Suprapubic skin (tissue), 4 donors: ENCODE data around the gene TBC1D22A. TPM values are rescaled to one million over a fixed set of nuclear protein-coding genes. Genes with fewer than 3 reads are reported as not detected.

ENCODE experiments used
- DNase-seq, 2 donors: peaks; one replicate each; pipeline ENCODE4 v3.0.0-alpha.2; 2019; ENCODE audit warnings: low spot score in 2 of 2
- H3K27ac ChIP-seq: fragments of 200-600 bp; sonication (generic); one replicate; pipeline ENCODE4 v1.5.1; 2019
- H3K27me3 ChIP-seq: fragments of 200-600 bp; sonication (generic); one replicate; pipeline ENCODE4 v1.5.1; 2019
- H3K36me3 ChIP-seq: fragments of 200-600 bp; sonication (generic); one replicate; pipeline ENCODE4 v1.5.1; 2019
- H3K4me1 ChIP-seq: fragments of 200-600 bp; sonication (generic); one replicate; pipeline ENCODE4 v1.5.1; 2019
- H3K4me3 ChIP-seq: fragments of 200-600 bp; sonication (generic); one replicate; pipeline ENCODE4 v1.5.1; 2019; ENCODE audit warnings: mild to moderate bottlenecking
- H3K9me3 ChIP-seq: fragments of 200-600 bp; sonication (generic); one replicate; pipeline ENCODE4 v1.5.1; 2019
- EP300 ChIP-seq: sonication (generic); formaldehyde crosslinking; IDR thresholded peaks from one replicate; pipeline ENCODE4 v1.6.1; 2017; ENCODE audit warnings: antibody characterized with exemption
- POLR2A ChIP-seq, 2 donors: fragments of 450-650 bp; IDR thresholded peaks; one replicate each; pipeline ENCODE4 v1.6.1; 2017; ENCODE audit warnings: antibody characterized with exemption in 2 of 2, mild to moderate bottlenecking in 2 of 2, moderate library complexity in 2 of 2
- POLR2AphosphoS5 ChIP-seq, 3 donors: sonication (generic); formaldehyde crosslinking; IDR thresholded peaks; one replicate each; pipeline ENCODE4 v1.6.1; 2017; ENCODE audit warnings: antibody characterized with exemption in 3 of 3
- WGBS: methylation state at CpG from one replicate; pipeline ENCODE4 v1.1.5; 2018; 5-methylcytosine and 5-hydroxymethylcytosine counted together
- total RNA-seq, 4 donors: library from RNA; depleted of rRNA; stranded (reverse); fragments of >200 nt; gene quantifications; one replicate each; pipeline ENCODE4 v1.1.0, GENCODE V29; 2016
- TF ChIP-seq, protein P1 (sequence below), 2 donors: fragments of 200-600 bp in 1 of 2; fragments of 450-650 bp in 1 of 2; sonication (generic) in 1 of 2; IDR thresholded peaks; one replicate each; pipeline ENCODE4 v1.5.1; 2016 to 2019; ENCODE audit warnings: antibody characterized with exemption in 2 of 2, mild to moderate bottlenecking in 1 of 2, moderate library complexity in 1 of 2

Gene TBC1D22A
- total RNA-seq, 4 donors from 2014 or later = 24.8 to 43.2 (median 35.4) TPM

DNA sequence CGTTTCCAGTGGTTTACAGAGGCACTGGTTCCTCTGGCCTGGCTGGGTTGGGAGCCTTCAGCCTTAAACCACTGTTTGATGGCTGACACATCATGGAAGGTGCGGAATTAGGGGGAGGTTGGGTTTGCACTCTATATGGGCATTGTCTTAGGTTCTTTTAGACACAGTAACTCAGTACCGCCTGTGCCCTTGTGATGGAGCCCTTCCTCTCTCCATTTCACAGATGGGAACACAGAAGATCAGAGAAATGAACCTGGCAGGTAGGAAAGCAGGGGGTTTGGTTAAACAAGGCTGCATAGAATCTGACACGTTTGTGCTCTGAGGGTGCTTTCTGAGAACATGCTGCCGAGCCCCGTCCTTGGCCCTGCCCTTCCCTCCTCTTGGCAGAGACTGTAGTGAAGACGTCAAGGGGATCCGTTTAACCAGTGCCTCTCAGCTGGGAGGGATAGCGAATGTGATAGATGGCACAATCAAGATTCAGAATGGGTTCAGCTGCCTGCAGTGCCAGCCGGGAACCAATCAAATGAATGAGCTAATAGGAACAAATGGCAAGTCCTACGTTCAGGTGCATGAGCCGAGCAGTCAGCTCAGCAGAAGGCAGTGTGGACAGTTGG lies 228.6 kb downstream of the TBC1D22A start:
- Histone ChIP-seq H3K4me3 (no peak overlapping the region), H3K9me3 (no peaks in the 10 kb centered on the region), H3K4me1 (peaks cover 14% of the 10 kb centered on the region), H3K27ac (no peak overlapping the region), H3K27me3 (no peaks in the 10 kb centered on the region), H3K36me3 (peaks cover 14% of the 10 kb centered on the region)
- no peak for DNase-seq
- TF ChIP-seq POLR2AphosphoS5 (IDR thresholded peaks at IDR 0.05) (no peak), EP300 (no peak), POLR2A (IDR thresholded peaks at IDR 0.05) (no peak)
- TF ChIP-seq, protein P1, sequence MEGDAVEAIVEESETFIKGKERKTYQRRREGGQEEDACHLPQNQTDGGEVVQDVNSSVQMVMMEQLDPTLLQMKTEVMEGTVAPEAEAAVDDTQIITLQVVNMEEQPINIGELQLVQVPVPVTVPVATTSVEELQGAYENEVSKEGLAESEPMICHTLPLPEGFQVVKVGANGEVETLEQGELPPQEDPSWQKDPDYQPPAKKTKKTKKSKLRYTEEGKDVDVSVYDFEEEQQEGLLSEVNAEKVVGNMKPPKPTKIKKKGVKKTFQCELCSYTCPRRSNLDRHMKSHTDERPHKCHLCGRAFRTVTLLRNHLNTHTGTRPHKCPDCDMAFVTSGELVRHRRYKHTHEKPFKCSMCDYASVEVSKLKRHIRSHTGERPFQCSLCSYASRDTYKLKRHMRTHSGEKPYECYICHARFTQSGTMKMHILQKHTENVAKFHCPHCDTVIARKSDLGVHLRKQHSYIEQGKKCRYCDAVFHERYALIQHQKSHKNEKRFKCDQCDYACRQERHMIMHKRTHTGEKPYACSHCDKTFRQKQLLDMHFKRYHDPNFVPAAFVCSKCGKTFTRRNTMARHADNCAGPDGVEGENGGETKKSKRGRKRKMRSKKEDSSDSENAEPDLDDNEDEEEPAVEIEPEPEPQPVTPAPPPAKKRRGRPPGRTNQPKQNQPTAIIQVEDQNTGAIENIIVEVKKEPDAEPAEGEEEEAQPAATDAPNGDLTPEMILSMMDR (IDR thresholded peaks at IDR 0.05) = no peak
- WGBS = 81% methylated on average over 12 of the region's 12 CpGs

- no peaks in the 10 kb centered on the region for H3K9me3 ChIP-seq
- no peaks in the 10 kb centered on the region for H3K27me3 ChIP-seq
- TF ChIP-seq, protein P1 (IDR thresholded peaks at IDR 0.05) = no peak
- no peak for TF ChIP-seq POLR2AphosphoS5 (IDR thresholded peaks at IDR 0.05)
- DNase-seq = no peak
- H3K4me1 ChIP-seq = peaks cover 14% of the 10 kb centered on the region
- no peak overlapping the region for H3K4me3 ChIP-seq
- H3K27ac ChIP-seq = no peak overlapping the region
- H3K36me3 ChIP-seq = peaks cover 14% of the 10 kb centered on the region
- WGBS = 91% methylated on average over 13 of the region's 14 CpGs
These were observed 229.2 kb downstream of the TBC1D22A start for GRCh38 chr22:46991666-46992065.

- Histone ChIP-seq H3K4me1 (peaks cover 14% of the 10 kb centered on the region), H3K27ac (no peak overlapping the region), H3K36me3 (peaks cover 14% of the 10 kb centered on the region), H3K4me3 (no peak overlapping the region), H3K27me3 (no peaks in the 10 kb centered on the region), H3K9me3 (no peaks in the 10 kb centered on the region)
- DNase-seq = no peak
- 86% methylated on average over 10 of the region's 25 CpGs for WGBS
- TF ChIP-seq EP300 (no peak), POLR2AphosphoS5 (IDR thresholded peaks at IDR 0.05) (no peak), POLR2A (IDR thresholded peaks at IDR 0.05) (no peak)
- TF ChIP-seq, protein P1 (IDR thresholded peaks at IDR 0.05) = no peak
These were observed 229.8 kb downstream of the TBC1D22A start for GRCh38 chr22:46992121-46992731.

- DNase-seq = no peak
- TF ChIP-seq, protein P1 (IDR thresholded peaks at IDR 0.05) = no peak
- no peak for TF ChIP-seq EP300
- TF ChIP-seq POLR2A (IDR thresholded peaks at IDR 0.05) = no peak
- no peak for TF ChIP-seq POLR2AphosphoS5 (IDR thresholded peaks at IDR 0.05)
These were observed 231.2 kb downstream of the TBC1D22A start for GRCh38 chr22:46993633-46994032.

GRCh38 chr22:46994265-46994664 lies 231.8 kb downstream of the TBC1D22A start:
- Histone ChIP-seq H3K36me3 (peaks cover 20% of the 10 kb centered on the region), H3K4me3 (no peak overlapping the region), H3K9me3 (no peaks in the 10 kb centered on the region), H3K27me3 (no peaks in the 10 kb centered on the region), H3K27ac (no peak overlapping the region), H3K4me1 (peaks cover 14% of the 10 kb centered on the region)
- no peak for DNase-seq
- TF ChIP-seq, protein P1 (IDR thresholded peaks at IDR 0.05) = no peak
- TF ChIP-seq POLR2AphosphoS5 (IDR thresholded peaks at IDR 0.05) (no peak), POLR2A (IDR thresholded peaks at IDR 0.05) (no peak), EP300 (no peak)
- WGBS = 91% methylated on average over 5 of the region's 11 CpGs

More at GRCh38 chr22:46993633-46994032, 231.2 kb downstream of the TBC1D22A start:
- WGBS = 41% methylated on average over 12 of the region's 14 CpGs
- H3K4me3 ChIP-seq = no peak overlapping the region
- no peaks in the 10 kb centered on the region for H3K27me3 ChIP-seq
- H3K4me1 ChIP-seq = peaks cover 14% of the 10 kb centered on the region
- H3K36me3 ChIP-seq = peaks cover 19% of the 10 kb centered on the region
- H3K27ac ChIP-seq = no peak overlapping the region
- no peaks in the 10 kb centered on the region for H3K9me3 ChIP-seq
